Measurements from ENCODE around the gene CD24.

DNA sequence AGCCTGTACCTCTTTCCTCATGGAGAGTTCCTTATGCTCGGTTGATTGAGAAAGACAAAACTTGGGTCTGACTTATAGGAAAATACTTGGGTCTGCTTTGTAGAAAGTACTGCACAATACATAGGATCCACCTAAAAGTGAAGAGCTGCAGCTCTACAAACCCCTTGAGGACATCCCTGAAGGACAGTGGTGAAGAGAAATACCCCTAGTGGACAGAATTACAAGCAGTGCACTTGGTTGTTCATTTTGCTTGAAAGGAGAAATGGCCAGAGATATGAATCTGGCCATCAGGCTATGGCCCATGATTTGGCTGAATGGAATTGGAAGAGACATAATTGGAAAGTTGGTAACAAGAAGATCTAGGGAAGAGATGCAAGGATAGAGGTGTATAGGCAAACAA lies 8.3 kb downstream of the CD24 start:
- TF ChIP-seq SREBF2 (IDR thresholded peaks at IDR 0.05): no peak
- TF ChIP-seq, protein P1, sequence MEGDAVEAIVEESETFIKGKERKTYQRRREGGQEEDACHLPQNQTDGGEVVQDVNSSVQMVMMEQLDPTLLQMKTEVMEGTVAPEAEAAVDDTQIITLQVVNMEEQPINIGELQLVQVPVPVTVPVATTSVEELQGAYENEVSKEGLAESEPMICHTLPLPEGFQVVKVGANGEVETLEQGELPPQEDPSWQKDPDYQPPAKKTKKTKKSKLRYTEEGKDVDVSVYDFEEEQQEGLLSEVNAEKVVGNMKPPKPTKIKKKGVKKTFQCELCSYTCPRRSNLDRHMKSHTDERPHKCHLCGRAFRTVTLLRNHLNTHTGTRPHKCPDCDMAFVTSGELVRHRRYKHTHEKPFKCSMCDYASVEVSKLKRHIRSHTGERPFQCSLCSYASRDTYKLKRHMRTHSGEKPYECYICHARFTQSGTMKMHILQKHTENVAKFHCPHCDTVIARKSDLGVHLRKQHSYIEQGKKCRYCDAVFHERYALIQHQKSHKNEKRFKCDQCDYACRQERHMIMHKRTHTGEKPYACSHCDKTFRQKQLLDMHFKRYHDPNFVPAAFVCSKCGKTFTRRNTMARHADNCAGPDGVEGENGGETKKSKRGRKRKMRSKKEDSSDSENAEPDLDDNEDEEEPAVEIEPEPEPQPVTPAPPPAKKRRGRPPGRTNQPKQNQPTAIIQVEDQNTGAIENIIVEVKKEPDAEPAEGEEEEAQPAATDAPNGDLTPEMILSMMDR (IDR thresholded peaks at IDR 0.05): no peak
- TF ChIP-seq, protein P2, sequence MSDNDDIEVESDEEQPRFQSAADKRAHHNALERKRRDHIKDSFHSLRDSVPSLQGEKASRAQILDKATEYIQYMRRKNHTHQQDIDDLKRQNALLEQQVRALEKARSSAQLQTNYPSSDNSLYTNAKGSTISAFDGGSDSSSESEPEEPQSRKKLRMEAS (IDR thresholded peaks at IDR 0.05): no peak
- TF ChIP-seq NR3C1 (IDR thresholded peaks at IDR 0.05): no peak
- TF ChIP-seq POLR2A (IDR thresholded peaks at IDR 0.05; ENCODE audit: low read length): no peak
